Measurements from ENCODE around the gene B4GALNT1.

The B4GALNT1 gene

DNA sequence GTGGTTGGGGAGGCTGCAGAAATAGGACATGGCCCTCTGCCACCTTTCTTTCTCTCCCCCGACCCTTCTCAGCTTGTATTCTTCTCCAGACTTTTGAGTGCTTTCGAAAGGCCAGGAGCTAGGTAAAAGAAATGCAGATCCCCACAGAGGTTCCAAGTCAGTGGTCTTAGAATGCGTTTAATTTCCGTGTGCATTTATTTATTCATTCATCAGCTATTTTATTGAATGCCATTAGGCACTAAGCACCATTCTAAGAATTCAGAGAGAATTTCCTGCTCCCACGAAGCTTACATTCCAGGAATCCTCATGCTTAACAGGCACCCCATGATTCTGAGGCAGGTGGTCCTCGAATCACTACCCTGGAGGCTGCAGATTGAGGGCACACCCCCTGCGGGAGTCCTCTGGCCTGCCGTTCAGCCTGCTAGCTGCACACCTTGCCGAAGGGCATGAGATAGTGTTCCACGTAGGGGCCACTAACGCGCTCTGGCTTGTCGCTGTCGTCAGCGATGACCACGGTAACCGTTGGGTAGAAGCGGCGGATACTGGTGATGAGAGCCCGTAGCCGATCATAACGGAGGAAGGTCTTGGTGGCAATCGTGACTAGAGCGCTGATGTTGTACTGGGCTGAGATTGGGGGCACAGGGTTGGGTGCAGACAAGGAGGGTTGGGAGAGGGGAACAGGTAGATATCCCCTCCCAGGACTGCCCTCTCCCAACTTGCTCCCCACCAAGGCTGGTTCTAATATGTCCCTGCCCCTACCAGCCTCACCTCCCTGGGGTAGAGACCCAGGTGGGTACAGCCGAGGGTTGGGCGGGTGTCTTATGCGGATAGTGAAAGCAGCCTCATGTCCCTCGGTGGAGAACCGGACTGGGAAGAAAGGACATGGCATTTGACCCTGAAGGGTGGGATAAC is 4.5 kb downstream of the B4GALNT1 start:
- Mint-ChIP-seq H3K9me3 (no peaks in the 10 kb centered on the region), H3K4me3 (no peak overlapping the region), H3K4me1 (peaks cover 17% of the 10 kb centered on the region), H3K27ac (no peak overlapping the region), H3K27me3 (peaks cover 99% of the 10 kb centered on the region), H3K36me3 (no peaks in the 10 kb centered on the region)
- peak; percentile 8 for DNase-seq
- CTCF ChIA-PET, result interaction anchor here (1.0 to 1.9 kb wide), 8 partner anchors 10 to 112 kb away, joined by 3 to 7 read pairs (median 5); no protein-coding TSS in a partner anchor

DNA sequence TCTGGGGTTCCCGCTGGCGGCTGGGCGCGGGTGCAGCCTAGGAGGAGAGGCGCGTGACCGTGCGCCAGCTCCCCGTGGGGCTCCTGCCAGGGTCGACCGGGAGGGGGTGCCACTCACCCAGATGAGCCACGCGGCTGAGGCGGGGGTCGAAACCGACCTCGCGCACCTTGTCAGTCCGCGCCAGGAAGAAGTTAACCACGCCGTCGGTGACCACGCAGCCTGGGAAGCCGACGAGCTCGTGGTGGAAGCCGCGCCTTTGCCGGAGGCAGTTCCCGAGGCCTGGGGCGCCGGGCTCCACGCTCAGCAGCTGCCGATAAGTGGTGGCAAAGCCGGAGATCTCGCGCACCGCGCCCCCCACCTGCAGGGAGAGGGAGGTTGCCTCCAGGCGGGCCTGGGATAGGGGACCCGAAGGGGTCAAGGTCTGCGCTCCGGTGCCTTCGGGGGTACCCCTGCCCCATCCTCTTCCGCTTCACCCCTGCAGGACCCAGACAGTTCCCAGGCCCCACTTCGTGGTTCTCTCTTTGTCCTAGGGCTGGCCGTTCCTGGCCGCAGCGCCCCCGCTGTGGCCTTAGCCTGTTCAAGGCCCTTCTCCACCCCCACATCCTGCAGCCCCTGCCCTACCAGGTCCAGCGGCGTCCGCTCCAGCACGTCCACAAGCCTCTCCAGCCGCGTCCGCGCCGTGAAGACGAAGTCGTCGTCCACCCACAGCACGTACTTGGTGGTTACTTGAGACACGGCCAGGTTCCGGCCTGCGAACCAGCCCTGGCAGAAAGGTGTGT is 5.3 kb downstream of the B4GALNT1 start:
- Mint-ChIP-seq H3K36me3 (no peaks in the 10 kb centered on the region), H3K4me3 (peak overlapping the region; percentile 14), H3K27me3 (peaks cover 99% of the 10 kb centered on the region), H3K4me1 (peaks cover 12% of the 10 kb centered on the region), H3K27ac (peak overlapping the region; percentile 30), H3K9me3 (no peaks in the 10 kb centered on the region)
- peak; percentile 61 for DNase-seq
- CTCF ChIA-PET, result interaction anchor here (0.6 to 1.9 kb wide), 13 partner anchors 9 to 277 kb away, joined by 3 to 7 read pairs (median 5); partner anchors contain the start of gene CDK4

DNA sequence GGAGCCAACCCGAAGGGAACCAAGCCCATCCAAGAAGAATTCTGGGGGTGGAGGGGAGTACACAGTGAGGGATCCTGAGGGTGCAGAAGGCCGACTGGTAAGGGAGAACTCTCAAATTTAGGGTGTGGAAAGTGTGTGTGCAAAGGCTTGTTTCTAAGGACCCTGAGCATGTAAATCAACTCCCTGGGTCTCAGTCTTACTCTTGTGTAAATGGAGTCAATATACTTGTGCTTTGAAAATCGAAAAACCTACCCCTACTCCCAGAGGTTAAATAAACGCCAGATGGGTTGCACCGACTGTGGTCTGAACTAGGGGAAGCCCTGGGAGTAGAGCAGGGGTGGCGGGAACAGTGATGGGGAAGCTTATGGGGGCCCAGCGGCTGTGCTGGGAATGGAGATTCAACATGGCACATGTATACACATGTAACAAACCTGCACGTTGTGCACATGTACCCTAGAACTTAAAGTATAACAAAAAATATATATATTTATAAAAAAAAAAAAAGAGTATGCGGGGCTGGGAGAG is 6.0 kb downstream of the B4GALNT1 start:
- H3K36me3 Mint-ChIP-seq, result no peaks in the 10 kb centered on the region
- no peaks in the 10 kb centered on the region for H3K9me3 Mint-ChIP-seq
- peaks cover 100% of the 10 kb centered on the region for H3K27me3 Mint-ChIP-seq
- peak; percentile 19 for DNase-seq
- peaks cover 13% of the 10 kb centered on the region for H3K4me1 Mint-ChIP-seq
- H3K4me3 Mint-ChIP-seq, result no peak overlapping the region
- H3K27ac Mint-ChIP-seq, result no peak overlapping the region
- CTCF ChIA-PET, result interaction anchor here (0.5 to 1.9 kb wide), 11 partner anchors 10 to 874 kb away, joined by 3 to 7 read pairs (median 5); partner anchors contain the start of gene CDK4

DNA sequence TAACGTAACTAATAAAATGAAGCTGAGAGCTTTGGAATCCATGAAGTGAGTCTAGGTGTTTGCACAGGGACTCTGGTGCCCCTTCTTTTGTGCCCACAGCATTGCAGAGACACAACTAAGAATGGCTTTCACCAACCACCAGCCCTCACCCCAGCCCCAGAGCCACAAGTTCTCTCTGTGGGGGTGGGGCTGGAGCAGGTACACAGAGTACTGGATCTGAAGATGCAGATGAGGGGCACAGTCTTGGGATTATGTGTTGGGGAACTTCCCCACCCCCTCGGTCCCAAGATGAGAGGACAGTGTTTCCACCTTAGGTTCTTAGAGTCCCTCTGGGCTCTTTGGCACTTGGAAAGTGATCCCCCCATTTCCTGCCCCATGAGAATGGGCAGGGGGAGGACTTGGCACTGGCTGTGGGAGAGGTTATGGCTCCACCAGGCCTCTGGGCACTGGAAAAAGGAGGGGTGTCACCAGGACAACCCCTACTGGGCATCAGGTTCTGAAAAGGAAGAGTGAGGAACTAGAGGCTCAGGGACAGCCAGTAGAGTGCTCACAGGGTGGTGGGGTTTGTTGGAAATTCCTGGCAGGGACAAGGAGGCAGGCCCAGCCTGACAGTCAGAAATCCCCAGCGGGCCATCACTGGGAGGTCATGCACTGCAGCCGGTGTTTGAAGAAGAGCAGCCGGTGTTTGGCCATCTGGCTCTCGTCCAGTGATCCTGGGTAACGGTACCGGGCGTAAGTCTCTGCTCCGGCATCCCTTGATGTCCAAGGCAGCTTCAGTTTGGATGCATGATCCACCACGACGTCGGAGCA is 6.7 kb downstream of the B4GALNT1 start:
- no peaks in the 10 kb centered on the region for H3K9me3 Mint-ChIP-seq
- H3K27ac Mint-ChIP-seq, result no peak overlapping the region
- peaks cover 100% of the 10 kb centered on the region for H3K27me3 Mint-ChIP-seq
- DNase-seq, result peak; percentile 17
- no peaks in the 10 kb centered on the region for H3K36me3 Mint-ChIP-seq
- CTCF ChIA-PET, result interaction anchor here (1.0 to 7.3 kb wide), 5 partner anchors 12 to 126 kb away, joined by 3 to 143 read pairs (median 6); partner anchors contain the start of gene CDK4
- H3K4me1 Mint-ChIP-seq, result peaks cover 19% of the 10 kb centered on the region
- H3K4me3 Mint-ChIP-seq, result no peak overlapping the region

DNA sequence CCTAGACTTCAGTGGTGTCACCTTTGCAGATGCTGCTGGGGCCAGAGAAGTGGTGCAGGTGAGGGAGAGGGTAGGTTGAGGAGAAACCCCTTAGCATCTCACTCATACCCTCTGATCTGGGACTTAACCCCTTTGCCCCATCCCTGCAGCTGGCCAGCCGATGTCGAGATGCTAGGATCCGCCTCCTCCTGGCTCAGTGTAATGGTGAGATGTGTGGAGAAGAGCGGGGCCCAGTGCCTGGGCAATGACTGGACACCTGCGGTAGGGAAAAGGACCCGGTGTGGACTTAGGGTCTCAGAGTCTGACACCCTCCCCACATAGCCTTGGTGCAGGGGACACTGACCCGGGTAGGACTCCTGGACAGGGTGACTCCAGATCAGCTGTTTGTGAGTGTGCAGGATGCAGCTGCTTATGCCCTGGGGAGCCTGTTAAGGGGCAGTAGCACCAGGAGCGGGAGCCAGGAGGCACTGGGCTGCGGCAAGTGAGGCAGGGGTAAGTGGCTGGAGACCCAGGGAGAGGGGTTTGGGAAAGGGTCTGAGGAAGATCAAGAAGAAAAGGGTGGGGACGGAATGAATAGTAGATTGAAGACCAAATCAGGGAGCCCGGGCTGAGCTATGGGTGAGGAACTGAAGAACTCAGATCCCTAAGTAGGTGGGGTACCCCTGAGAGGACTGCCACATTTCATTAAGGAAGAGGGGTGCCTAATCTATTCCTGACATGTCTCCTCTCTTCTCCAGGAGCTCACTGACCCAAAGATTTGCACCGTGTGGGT is 7.6 kb downstream of the B4GALNT1 start:
- CTCF ChIA-PET, result interaction anchor here (7.3 kb wide), 1 partner anchor 43 kb away, joined by 143 read pairs; no protein-coding TSS in a partner anchor
- peaks cover 100% of the 10 kb centered on the region for H3K27me3 Mint-ChIP-seq
- peak; percentile 14 for DNase-seq

DNA sequence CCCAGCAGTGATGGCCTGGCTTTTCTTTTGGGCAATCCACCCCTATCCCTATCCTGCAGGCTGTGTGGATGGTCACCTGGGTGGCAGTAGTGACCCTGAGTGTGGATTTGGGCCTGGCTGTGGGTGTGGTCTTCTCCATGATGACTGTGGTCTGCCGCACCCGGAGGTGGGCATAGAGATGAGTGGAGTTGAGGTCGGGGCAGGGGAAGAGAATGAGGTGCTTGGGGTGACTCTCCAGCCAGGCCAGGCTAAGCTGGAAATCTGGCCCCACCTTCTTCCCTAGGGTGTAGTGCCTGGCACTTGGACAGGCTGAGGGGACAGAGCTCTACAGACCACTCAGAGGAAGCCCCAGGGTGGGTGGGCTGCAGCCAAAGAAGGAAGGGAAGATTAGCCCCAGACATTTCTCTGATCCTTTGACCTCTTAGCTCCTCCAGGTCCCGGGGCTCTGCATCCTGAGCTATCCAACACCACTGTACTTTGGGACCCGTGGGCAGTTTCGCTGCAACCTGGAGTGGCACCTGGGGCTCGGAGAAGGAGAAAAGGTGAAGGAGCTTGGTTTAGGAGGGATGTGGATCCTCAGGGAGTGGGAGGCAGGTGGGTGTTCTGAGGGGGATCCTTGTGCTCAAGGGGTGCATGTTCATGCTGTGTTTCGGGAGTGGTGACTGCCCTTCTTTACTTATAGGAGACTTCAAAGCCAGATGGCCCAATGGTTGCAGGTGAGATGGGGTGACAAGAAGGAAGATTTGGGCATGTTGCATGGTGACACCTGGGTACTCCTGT is 8.4 kb downstream of the B4GALNT1 start:
- no peaks in the 10 kb centered on the region for H3K9me3 Mint-ChIP-seq
- H3K4me1 Mint-ChIP-seq, result peaks cover 34% of the 10 kb centered on the region
- H3K4me3 Mint-ChIP-seq, result no peak overlapping the region
- peaks cover 100% of the 10 kb centered on the region for H3K27me3 Mint-ChIP-seq
- CTCF ChIA-PET, result interaction anchor here (0.7 to 7.3 kb wide), 3 partner anchors 42 to 171 kb away, joined by 3 to 143 read pairs (median 3); no protein-coding TSS in a partner anchor
- no peak overlapping the region for H3K27ac Mint-ChIP-seq
- no peaks in the 10 kb centered on the region for H3K36me3 Mint-ChIP-seq
- peak; percentile 16 for DNase-seq

More for the DNA sequence above, 7.6 kb downstream of the B4GALNT1 start:
- Mint-ChIP-seq H3K9me3 (no peaks in the 10 kb centered on the region), H3K4me3 (no peak overlapping the region), H3K4me1 (peaks cover 28% of the 10 kb centered on the region), H3K36me3 (no peaks in the 10 kb centered on the region), H3K27ac (no peak overlapping the region)

DNA sequence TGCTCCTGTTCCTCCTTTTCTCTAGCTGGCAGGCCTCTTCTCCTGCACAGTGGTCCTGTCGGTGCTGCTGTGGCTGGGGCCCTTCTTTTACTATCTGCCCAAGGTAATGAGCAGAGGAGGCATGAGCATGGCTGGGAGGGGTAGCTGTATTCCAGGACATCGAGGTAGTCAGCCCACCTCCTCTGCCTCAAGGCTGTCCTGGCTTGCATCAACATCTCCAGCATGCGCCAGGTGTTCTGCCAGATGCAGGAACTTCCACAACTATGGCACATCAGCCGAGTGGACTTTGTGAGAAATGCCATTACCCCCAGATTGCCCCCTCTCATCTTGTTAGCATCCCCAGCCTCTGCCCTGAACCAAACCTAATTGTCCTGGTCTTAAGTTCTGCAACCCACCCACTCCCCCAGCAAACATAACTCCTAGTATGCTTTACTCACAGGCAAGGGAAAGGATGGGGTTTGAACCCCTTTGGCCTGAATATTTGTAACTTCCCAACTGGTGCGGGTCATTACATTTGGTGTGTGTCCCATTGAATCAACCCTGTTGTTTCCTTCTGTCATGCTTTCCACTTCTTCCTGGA is 9.1 kb downstream of the B4GALNT1 start:
- no peak overlapping the region for H3K4me3 Mint-ChIP-seq
- peaks cover 100% of the 10 kb centered on the region for H3K27me3 Mint-ChIP-seq
- peaks cover 38% of the 10 kb centered on the region for H3K4me1 Mint-ChIP-seq
- CTCF ChIA-PET, result interaction anchor here (0.7 to 7.3 kb wide), 3 partner anchors 41 to 171 kb away, joined by 3 to 143 read pairs (median 3); no protein-coding TSS in a partner anchor
- H3K9me3 Mint-ChIP-seq, result no peaks in the 10 kb centered on the region
- H3K36me3 Mint-ChIP-seq, result no peaks in the 10 kb centered on the region
- DNase-seq, result peak; percentile 10
- H3K27ac Mint-ChIP-seq, result no peak overlapping the region

DNA sequence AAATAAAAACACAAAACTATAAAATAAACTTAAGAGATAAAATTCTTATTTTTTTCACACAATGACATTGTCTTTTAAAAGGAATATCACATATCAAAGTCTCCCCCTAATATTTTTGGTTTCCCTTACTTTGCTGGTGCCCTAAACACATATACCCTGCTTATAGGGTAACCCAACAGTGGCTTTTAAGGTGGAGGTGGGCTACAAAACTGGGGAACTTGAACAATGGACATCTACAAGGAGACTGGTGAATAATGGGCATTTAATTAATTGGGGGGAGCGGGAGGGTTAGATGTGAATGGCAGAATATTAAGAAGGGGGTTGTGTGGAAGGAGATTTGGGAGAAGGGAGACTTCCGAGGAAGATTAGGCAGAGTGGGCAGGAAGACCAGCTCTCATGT is 9.6 kb downstream of the B4GALNT1 start:
- no peak overlapping the region for H3K4me3 Mint-ChIP-seq
- no peaks in the 10 kb centered on the region for H3K9me3 Mint-ChIP-seq
- no peaks in the 10 kb centered on the region for H3K36me3 Mint-ChIP-seq
- no peak for DNase-seq
- H3K27ac Mint-ChIP-seq, result no peak overlapping the region
- peaks cover 100% of the 10 kb centered on the region for H3K27me3 Mint-ChIP-seq
- CTCF ChIA-PET, result interaction anchor here (1.5 to 7.3 kb wide), 2 partner anchors 16 to 41 kb away, joined by 5 to 143 read pairs; no protein-coding TSS in a partner anchor
- H3K4me1 Mint-ChIP-seq, result peaks cover 38% of the 10 kb centered on the region

DNA sequence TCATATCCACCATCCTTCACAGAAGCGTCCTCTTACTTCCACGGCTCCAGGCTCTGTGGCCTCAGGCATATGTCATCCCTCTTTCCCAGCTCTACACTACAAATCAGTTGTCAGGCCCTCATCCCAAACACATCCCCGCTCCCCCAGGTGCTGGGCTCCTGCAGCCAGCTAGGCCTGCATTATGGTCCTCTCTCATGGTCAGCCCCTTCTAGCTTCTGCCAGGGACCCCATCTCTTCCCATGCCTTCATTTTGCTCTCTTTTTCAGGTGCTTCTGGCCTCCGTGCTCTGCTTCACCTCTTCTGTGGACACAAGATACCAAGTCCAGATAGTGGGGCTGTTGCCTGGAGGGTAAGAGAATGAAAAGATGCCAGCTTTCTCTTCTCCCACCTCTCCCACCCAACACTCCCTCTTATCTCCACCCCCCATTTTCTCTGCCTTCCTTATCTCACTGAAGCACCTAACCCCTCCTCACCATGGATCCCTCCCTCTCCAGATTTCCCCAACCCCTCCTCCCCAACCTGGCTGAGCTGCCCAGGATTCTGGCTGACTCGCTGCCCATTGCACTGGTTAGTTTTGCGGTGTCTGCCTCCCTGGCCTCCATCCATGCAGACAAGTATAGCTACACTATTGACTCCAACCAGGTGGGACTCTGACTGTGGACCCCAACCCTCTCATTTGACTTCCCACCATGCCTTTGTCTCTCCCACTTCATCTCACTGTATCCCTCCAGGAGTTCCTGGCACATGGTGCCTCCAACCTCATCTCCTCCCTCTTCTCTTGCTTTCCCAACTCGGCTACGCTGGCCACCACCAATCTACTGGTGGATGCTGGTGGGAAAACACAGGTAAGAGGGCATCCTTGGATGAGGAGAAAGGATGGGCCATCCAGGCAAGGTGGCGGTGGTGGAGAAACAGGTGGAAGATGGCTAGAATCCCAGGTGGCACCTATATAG is 10.4 kb downstream of the B4GALNT1 start:
- Mint-ChIP-seq H3K4me1 (peaks cover 33% of the 10 kb centered on the region), H3K27me3 (peaks cover 100% of the 10 kb centered on the region), H3K36me3 (no peaks in the 10 kb centered on the region), H3K9me3 (no peaks in the 10 kb centered on the region), H3K4me3 (peak overlapping the region; percentile 59), H3K27ac (no peak overlapping the region)
- DNase-seq, result peak; percentile 17
- CTCF ChIA-PET, result interaction anchor here (0.7 to 7.3 kb wide), 8 partner anchors 8 to 167 kb away, joined by 3 to 143 read pairs (median 5); partner anchors contain the start of genes GLI1 and INHBE

DNA sequence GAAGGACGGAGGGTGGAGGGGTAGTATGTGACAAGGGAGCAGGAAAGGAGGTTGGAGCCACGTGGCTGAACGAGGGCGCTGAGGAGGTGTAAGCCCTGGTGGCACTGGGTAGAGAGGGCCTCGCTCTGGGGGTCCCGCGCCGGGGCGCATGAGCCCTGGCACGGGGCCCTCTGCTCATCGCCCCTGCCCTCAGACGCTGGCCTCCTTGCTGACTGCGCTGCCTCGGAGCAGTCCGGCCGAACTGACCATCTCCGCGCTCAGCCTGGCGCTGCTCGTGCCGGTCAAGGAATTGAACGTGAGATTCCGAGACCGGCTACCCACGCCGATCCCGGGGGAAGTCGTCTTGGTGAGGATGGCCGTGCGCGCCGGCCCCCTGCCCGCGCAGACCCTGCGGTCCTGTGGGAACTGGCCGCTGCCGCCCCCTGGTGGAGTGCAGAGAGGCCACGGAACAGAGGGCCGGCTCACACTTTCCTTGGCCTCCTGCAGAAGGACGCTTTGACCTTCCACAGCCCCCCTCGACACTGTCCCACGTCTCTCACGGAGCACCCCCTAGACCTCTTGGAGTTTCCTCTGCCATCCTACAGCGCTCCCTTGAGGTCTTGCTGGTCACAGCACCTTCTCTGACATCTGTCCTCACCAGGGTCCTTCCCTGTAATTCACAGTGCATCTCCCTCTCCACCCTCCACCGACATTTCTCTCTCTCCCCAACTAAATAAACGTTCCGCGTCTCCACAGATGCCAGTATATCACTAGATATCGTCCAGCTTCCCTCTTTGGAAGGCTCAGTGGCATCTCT is 11.3 kb downstream of the B4GALNT1 start:
- peak overlapping the region; percentile 50 for H3K27ac Mint-ChIP-seq
- H3K36me3 Mint-ChIP-seq, result no peaks in the 10 kb centered on the region
- H3K9me3 Mint-ChIP-seq, result no peaks in the 10 kb centered on the region
- peak overlapping the region; percentile 59 for H3K4me3 Mint-ChIP-seq
- CTCF ChIA-PET, result interaction anchor here (0.7 to 7.3 kb wide), 17 partner anchors 9 to 166 kb away, joined by 3 to 143 read pairs (median 5); partner anchors contain the start of genes ARHGEF25, GLI1, INHBE and PIP4K2C
- H3K4me1 Mint-ChIP-seq, result peaks cover 30% of the 10 kb centered on the region
- peaks cover 100% of the 10 kb centered on the region for H3K27me3 Mint-ChIP-seq
- DNase-seq, result peak; percentile 73

Data from activated naive CD4-positive, alpha-beta T cell treated with anti-CD3 and anti-CD28 coated beads, Interleukin-2, amount 10 ng/mL, durations not matched to agents 7 days and 5 days (primary cell).